ENCODE results near the gene PRR5. TPM values are rescaled to one million over a fixed set of nuclear protein-coding genes. Genes with fewer than 3 reads are reported as not detected.
"Not testable (repeated sequence)": the region's sequence is repeated elsewhere in the genome, so short reads cannot be mapped to it uniquely, and the experiment has no call there.

PRR5 gene
- total RNA-seq, 1 experiment from 2014 or later: 26.9 TPM

- Histone ChIP-seq H4K20me1 (ENCODE audit: insufficient read depth) (no peaks in the 10 kb centered on the region), H3K9me3 (ENCODE audit: control insufficient read depth in 1 of 2, insufficient read depth in 1 of 2, low read depth in 1 of 2, low read length in 2 of 2) (no peaks in the 10 kb centered on the region), H3K9ac (ENCODE audit: low read length) (no peak overlapping the region), H3K79me2 (ENCODE audit: insufficient read depth, low read length) (no peaks in the 10 kb centered on the region), H3K4me2 (ENCODE audit: low read length) (no peak overlapping the region), H3K27ac (ENCODE audit: low read depth, low read length) (no peak overlapping the region), H2AFZ (ENCODE audit: low read depth, low read length, poor library complexity, severe bottlenecking) (no peak overlapping the region), H3K36me3 (ENCODE audit: control insufficient read depth in 1 of 2, insufficient read depth in 2 of 2, low read length in 2 of 2) (no peaks in the 10 kb centered on the region), H3K9me2 (ENCODE audit: insufficient read depth) (no peaks in the 10 kb centered on the region), H3K4me3 (replicated peaks in 1 of 2; ENCODE audit: low read depth in 1 of 2, low read length in 2 of 2) (no peak overlapping the region), H3K27me3 (ENCODE audit: insufficient read depth, low read length) (no peaks in the 10 kb centered on the region), H3K4me1 (ENCODE audit: control insufficient read depth in 1 of 2, insufficient read depth in 2 of 2, low read length in 2 of 2) (peaks cover 8 to 15% of the 10 kb centered on the region in 2 experiments)
- no peak for DNase-seq (ENCODE audit: low read depth, low spot score)
- TF ChIP-seq ATF3 (IDR thresholded peaks at IDR 0.05) (no peak), CEBPB (IDR thresholded peaks at IDR 0.05; ENCODE audit: low read depth) (no peak), FOSL1 (IDR thresholded peaks at IDR 0.05; ENCODE audit: low read depth) (no peak), MAX (IDR thresholded peaks at IDR 0.05) (no peak)
- RAD21 ChIA-PET (ENCODE audit: low non-redundant PET in 1 of 2, low total read pairs in 2 of 2, uncharacterized antibody in 2 of 2, unreplicated experiment in 2 of 2): no interaction called here
- CTCF ChIA-PET: no interaction called here
- POLR2A ChIA-PET: no interaction called here
- BruUV-seq (replicated peaks): no TSS peak
- intact Hi-C loops (cut with micrococcal nuclease): no loop called here
- ATAC-seq: no peak
These were observed 23.3 kb upstream of the PRR5 start for GRCh38 chr22:44678556-44679305.

GRCh38 chr22:44679306-44679647 is 22.7 kb upstream of the PRR5 start:
- H3K27ac ChIP-seq (ENCODE audit: low read depth, low read length); DNase-seq (ENCODE audit: low read depth, low spot score); H3K9ac ChIP-seq (ENCODE audit: low read length); H3K27me3 ChIP-seq (ENCODE audit: insufficient read depth, low read length); H3K4me3 ChIP-seq (replicated peaks in 1 of 2; ENCODE audit: low read depth in 1 of 2, low read length in 2 of 2); ATAC-seq; RAD21 ChIA-PET (ENCODE audit: low non-redundant PET in 1 of 2, low total read pairs in 2 of 2, uncharacterized antibody in 2 of 2, unreplicated experiment in 2 of 2); CTCF ChIA-PET; H4K20me1 ChIP-seq (ENCODE audit: insufficient read depth); H3K4me2 ChIP-seq (ENCODE audit: low read length); BruUV-seq (replicated peaks); intact Hi-C loops (cut with micrococcal nuclease); H3K79me2 ChIP-seq (ENCODE audit: insufficient read depth, low read length); H3K36me3 ChIP-seq (ENCODE audit: control insufficient read depth in 1 of 2, insufficient read depth in 2 of 2, low read length in 2 of 2); H3K9me3 ChIP-seq (ENCODE audit: control insufficient read depth in 1 of 2, insufficient read depth in 1 of 2, low read depth in 1 of 2, low read length in 2 of 2); H2AFZ ChIP-seq (ENCODE audit: low read depth, low read length, poor library complexity, severe bottlenecking); POLR2A ChIA-PET; H3K9me2 ChIP-seq (ENCODE audit: insufficient read depth): not testable (repeated sequence)
- H3K4me1 ChIP-seq (ENCODE audit: control insufficient read depth in 1 of 2, insufficient read depth in 2 of 2, low read length in 2 of 2): peaks cover 8 to 16% of the 10 kb centered on the region in 2 experiments
